ENCODE data around the gene TTLL11. TPM values are rescaled to one million over a fixed set of nuclear protein-coding genes. Genes with fewer than 3 reads are reported as not detected.

TTLL11 gene
- total and polyA plus RNA-seq, 3 experiments from 2014 or later = 4.0 to 6.2 (median 4.5) TPM

- Mint-ChIP-seq H3K36me3 (peaks cover 0 to 8% (median 0%) of the 10 kb centered on the region in 3 donors), H3K27ac (no peak overlapping the region), H3K4me3 (no peak overlapping the region), H3K27me3 (no peaks in the 10 kb centered on the region), H3K4me1 (peaks cover 14 to 19% (median 15%) of the 10 kb centered on the region in 3 donors), H3K9me3 (no peaks in the 10 kb centered on the region)
- Histone ChIP-seq H3K9me3 (ENCODE audit: low read length) (no peaks in the 10 kb centered on the region), H3K4me1 (ENCODE audit: insufficient read depth, low read length) (no peaks in the 10 kb centered on the region), H3K27me3 (ENCODE audit: insufficient read depth, low read length, poor library complexity, severe bottlenecking) (no peaks in the 10 kb centered on the region), H3K4me3 (ENCODE audit: low read length) (no peak overlapping the region), H3K27ac (ENCODE audit: low read depth, low read length) (no peak overlapping the region), H3K36me3 (ENCODE audit: insufficient read depth, low read length) (no peaks in the 10 kb centered on the region)
- DNase-seq = no peak
- POLR2A ChIA-PET = no interaction called here
- CTCF ChIA-PET = no interaction called here
Measured at GRCh38 chr9:122055701-122056100, 37.4 kb downstream of the TTLL11 start.

- peaks cover 14 to 19% (median 15%) of the 10 kb centered on the region in 3 donors for H3K4me1 Mint-ChIP-seq
- H3K27me3 Mint-ChIP-seq = no peaks in the 10 kb centered on the region
- no peak overlapping the region for H3K27ac Mint-ChIP-seq
- H3K4me3 ChIP-seq (ENCODE audit: low read length) = no peak overlapping the region
- H3K9me3 ChIP-seq (ENCODE audit: low read length) = no peaks in the 10 kb centered on the region
- no peaks in the 10 kb centered on the region for H3K9me3 Mint-ChIP-seq
- H3K27me3 ChIP-seq (ENCODE audit: insufficient read depth, low read length, poor library complexity, severe bottlenecking) = no peaks in the 10 kb centered on the region
- H3K4me3 Mint-ChIP-seq = no peak overlapping the region
- peaks cover 0 to 8% (median 0%) of the 10 kb centered on the region in 3 donors for H3K36me3 Mint-ChIP-seq
- H3K36me3 ChIP-seq (ENCODE audit: insufficient read depth, low read length) = no peaks in the 10 kb centered on the region
- no peaks in the 10 kb centered on the region for H3K4me1 ChIP-seq (ENCODE audit: insufficient read depth, low read length)
- H3K27ac ChIP-seq (ENCODE audit: low read depth, low read length) = no peak overlapping the region
- ChIA-PET CTCF (no interaction called here), POLR2A (no interaction called here)
- DNase-seq = no peak
Measured at GRCh38 chr9:122053567-122054350, 39.3 kb downstream of the TTLL11 start.

GRCh38 chr9:122053064-122053463 lies 40.0 kb downstream of the TTLL11 start:
- ChIA-PET CTCF (no interaction called here), POLR2A (no interaction called here)
- Mint-ChIP-seq H3K9me3 (no peaks in the 10 kb centered on the region), H3K36me3 (peaks cover 0 to 8% (median 0%) of the 10 kb centered on the region in 3 donors), H3K27ac (no peak overlapping the region), H3K27me3 (peaks cover 0 to 2% of the 10 kb centered on the region in 2 donors), H3K4me3 (no peak overlapping the region), H3K4me1 (peaks cover 15 to 19% (median 18%) of the 10 kb centered on the region in 3 donors)
- Histone ChIP-seq H3K4me3 (ENCODE audit: low read length) (no peak overlapping the region), H3K27ac (ENCODE audit: low read depth, low read length) (no peak overlapping the region), H3K36me3 (ENCODE audit: insufficient read depth, low read length) (no peaks in the 10 kb centered on the region), H3K27me3 (ENCODE audit: insufficient read depth, low read length, poor library complexity, severe bottlenecking) (no peaks in the 10 kb centered on the region), H3K9me3 (ENCODE audit: low read length) (no peaks in the 10 kb centered on the region), H3K4me1 (ENCODE audit: insufficient read depth, low read length) (no peaks in the 10 kb centered on the region)
- no peak for DNase-seq

GRCh38 chr9:122051351-122052321 lies 41.5 kb downstream of the TTLL11 start:
- Histone ChIP-seq H3K4me3 (ENCODE audit: low read length) (no peak overlapping the region), H3K4me1 (ENCODE audit: insufficient read depth, low read length) (no peaks in the 10 kb centered on the region), H3K36me3 (ENCODE audit: insufficient read depth, low read length) (no peaks in the 10 kb centered on the region), H3K27ac (ENCODE audit: low read depth, low read length) (no peak overlapping the region), H3K27me3 (ENCODE audit: insufficient read depth, low read length, poor library complexity, severe bottlenecking) (no peaks in the 10 kb centered on the region), H3K9me3 (ENCODE audit: low read length) (no peaks in the 10 kb centered on the region)
- ChIA-PET POLR2A (no interaction called here), CTCF (no interaction called here)
- H3K27me3 Mint-ChIP-seq = peaks cover 0 to 2% of the 10 kb centered on the region in 2 donors
- H3K27ac Mint-ChIP-seq = peak overlapping the region in 6 of 8 donors; percentile 1 to 93 (median 48)
- DNase-seq = no peak
- H3K4me1 Mint-ChIP-seq = peaks cover 15 to 19% (median 18%) of the 10 kb centered on the region in 3 donors
- H3K4me3 Mint-ChIP-seq = peak overlapping the region in 2 of 7 donors; percentile 2 to 24
- H3K36me3 Mint-ChIP-seq = peaks cover 0 to 8% (median 0%) of the 10 kb centered on the region in 3 donors
- no peaks in the 10 kb centered on the region for H3K9me3 Mint-ChIP-seq

- H3K9me3 ChIP-seq (ENCODE audit: low read length) = no peaks in the 10 kb centered on the region
- H3K4me1 ChIP-seq (ENCODE audit: insufficient read depth, low read length) = no peaks in the 10 kb centered on the region
- DNase-seq = no peak
- H3K4me3 Mint-ChIP-seq = no peak overlapping the region
- H3K9me3 Mint-ChIP-seq = peaks cover 0 to 1% (median 0%) of the 10 kb centered on the region in 5 donors
- H3K36me3 Mint-ChIP-seq = peaks cover 3 to 8% (median 4%) of the 10 kb centered on the region in 3 donors
- CTCF ChIA-PET = no interaction called here
- POLR2A ChIA-PET = no interaction called here
- H3K4me3 ChIP-seq (ENCODE audit: low read length) = no peak overlapping the region
- H3K4me1 Mint-ChIP-seq = peaks cover 15 to 19% (median 18%) of the 10 kb centered on the region in 3 donors
- peaks cover 0 to 2% of the 10 kb centered on the region in 2 donors for H3K27me3 Mint-ChIP-seq
- H3K36me3 ChIP-seq (ENCODE audit: insufficient read depth, low read length) = no peaks in the 10 kb centered on the region
- H3K27ac ChIP-seq (ENCODE audit: low read depth, low read length) = no peak overlapping the region
- no peak overlapping the region for H3K27ac Mint-ChIP-seq
- H3K27me3 ChIP-seq (ENCODE audit: insufficient read depth, low read length, poor library complexity, severe bottlenecking) = no peaks in the 10 kb centered on the region
Measured at GRCh38 chr9:122050167-122050566, 42.9 kb downstream of the TTLL11 start.

- H3K9me3 ChIP-seq (ENCODE audit: low read length) = no peaks in the 10 kb centered on the region
- Mint-ChIP-seq H3K4me1 (no peaks in the 10 kb centered on the region), H3K36me3 (peaks cover 12 to 28% (median 24%) of the 10 kb centered on the region in 3 donors), H3K27ac (no peak overlapping the region), H3K27me3 (no peaks in the 10 kb centered on the region), H3K9me3 (peaks cover 0 to 12% (median 4%) of the 10 kb centered on the region in 5 donors), H3K4me3 (no peak overlapping the region)
- no peaks in the 10 kb centered on the region for H3K36me3 ChIP-seq (ENCODE audit: insufficient read depth, low read length)
- no peaks in the 10 kb centered on the region for H3K27me3 ChIP-seq (ENCODE audit: insufficient read depth, low read length, poor library complexity, severe bottlenecking)
- no peak overlapping the region for H3K4me3 ChIP-seq (ENCODE audit: low read length)
- POLR2A ChIA-PET = no interaction called here
- no peak for DNase-seq
- H3K4me1 ChIP-seq (ENCODE audit: insufficient read depth, low read length) = no peaks in the 10 kb centered on the region
- H3K27ac ChIP-seq (ENCODE audit: low read depth, low read length) = no peak overlapping the region
- CTCF ChIA-PET = no interaction called here
Measured at GRCh38 chr9:122042056-122042455, 51.1 kb downstream of the TTLL11 start.

GRCh38 chr9:122040561-122041242 lies 52.4 kb downstream of the TTLL11 start:
- H3K27me3 ChIP-seq (ENCODE audit: insufficient read depth, low read length, poor library complexity, severe bottlenecking) = no peaks in the 10 kb centered on the region
- no peak overlapping the region for H3K4me3 ChIP-seq (ENCODE audit: low read length)
- Mint-ChIP-seq H3K36me3 (peaks cover 13 to 33% (median 23%) of the 10 kb centered on the region in 3 donors), H3K9me3 (peaks cover 0 to 11% (median 4%) of the 10 kb centered on the region in 5 donors), H3K27me3 (no peaks in the 10 kb centered on the region), H3K4me1 (no peaks in the 10 kb centered on the region), H3K4me3 (no peak overlapping the region), H3K27ac (peak overlapping the region in 1 of 8 donors; percentile 25)
- H3K27ac ChIP-seq (ENCODE audit: low read depth, low read length) = no peak overlapping the region
- H3K9me3 ChIP-seq (ENCODE audit: low read length) = no peaks in the 10 kb centered on the region
- CTCF ChIA-PET = no interaction called here
- no peak for DNase-seq
- H3K4me1 ChIP-seq (ENCODE audit: insufficient read depth, low read length) = no peaks in the 10 kb centered on the region
- POLR2A ChIA-PET = no interaction called here
- no peaks in the 10 kb centered on the region for H3K36me3 ChIP-seq (ENCODE audit: insufficient read depth, low read length)
